PC-9 (cell line): Measurements from ENCODE around the gene ZNF629. TPM values are rescaled to one million over a fixed set of nuclear protein-coding genes. Genes with fewer than 3 reads are reported as not detected.

Experiments
- BruUV-seq: library from RNA; stranded (reverse); fragments of 400-500 nt; replicated peaks from 2 replicates; lab custom pipeline; 2021; lab: Mats Ljungman, UMichigan
- CTCF ChIA-PET: fragments of 300-600 bp; sonication (Branson Sonifier 250); formaldehyde crosslinking; loops from one replicate; lab custom pipeline; 2022; ENCODE audit warnings: antibody characterized with exemption; lab: Charles Lee
- POLR2A ChIA-PET: fragments of 300-600 bp; sonication (Branson Sonifier 250); formaldehyde crosslinking; loops from one replicate; lab custom pipeline; 2022; ENCODE audit warnings: antibody characterized with exemption; ENCODE audit not compliant: unreplicated experiment; lab: Charles Lee
- DNase-seq, 2 experiments: peaks; one replicate each; pipeline versions ENCODE4 v3.0.0 to v3.0.0-alpha.2; 2015 to 2022; ENCODE audit warnings: mixed read lengths in 1 of 2
- H2AFZ ChIP-seq: fragments of 200-600 bp; sonication (generic); 2 replicates; pipeline ENCODE4 v1.8.1; 2017; ENCODE audit warnings: antibody characterized with exemption
- H3F3A ChIP-seq: fragments of 200-600 bp; sonication (generic); 2 replicates; pipeline ENCODE4 v1.8.1; 2017; ENCODE audit warnings: antibody characterized with exemption, mild to moderate bottlenecking, low read depth; ENCODE audit not compliant: insufficient read depth
- H3K27ac ChIP-seq: fragments of 200-600 bp; sonication (generic); 2 replicates; pipeline ENCODE4 v1.6.1; 2016; ENCODE audit warnings: mixed run types
- H3K27me3 ChIP-seq: fragments of 200-600 bp; sonication (generic); 2 replicates; pipeline ENCODE4 v1.6.1; 2016; ENCODE audit warnings: low read depth, mixed run types; ENCODE audit not compliant: insufficient read depth
- H3K36me3 ChIP-seq: fragments of 200-600 bp; sonication (generic); 2 replicates; pipeline ENCODE4 v1.6.1; 2016; ENCODE audit warnings: low read depth, mixed run types
- H3K4me1 ChIP-seq: fragments of 200-600 bp; sonication (generic); replicated peaks from 2 replicates; pipeline ENCODE4 v1.6.1; 2016; ENCODE audit warnings: mixed run types; ENCODE audit not compliant: insufficient read depth
- H3K4me2 ChIP-seq: fragments of 200-600 bp; sonication (generic); 2 replicates; pipeline ENCODE4 v1.6.1; 2017; ENCODE audit warnings: mixed run types
- H3K4me3 ChIP-seq: fragments of 200-600 bp; sonication (generic); 2 replicates; pipeline ENCODE4 v1.6.1; 2016; ENCODE audit warnings: mixed run types
- H3K79me2 ChIP-seq: fragments of 200-600 bp; sonication (generic); 2 replicates; pipeline ENCODE4 v1.6.1; 2017; ENCODE audit warnings: low read depth, mixed run types
- H3K9me2 ChIP-seq: fragments of 200-600 bp; sonication (generic); 2 replicates; pipeline ENCODE4 v1.8.1; 2017; ENCODE audit warnings: mild to moderate bottlenecking; ENCODE audit not compliant: insufficient read depth
- H3K9me3 ChIP-seq: fragments of 200-600 bp; sonication (generic); 2 replicates; pipeline ENCODE4 v1.8.1; 2016; ENCODE audit warnings: low read depth; ENCODE audit not compliant: insufficient read depth
- H4K20me1 ChIP-seq: fragments of 200-600 bp; sonication (generic); 2 replicates; pipeline ENCODE4 v1.8.1; 2017; ENCODE audit not compliant: insufficient read depth
- EZH2 ChIP-seq: fragments of 200-600 bp; sonication (generic); IDR thresholded peaks from 2 replicates; pipeline ENCODE4 v1.8.0; 2017; ENCODE audit warnings: antibody characterized with exemption, low read depth
- intact Hi-C: fragments of 100-400 bp; cut with micrococcal nuclease; formaldehyde crosslinking; loops from one replicate; pipeline ENCODE4 v1.10.0; 2022; ENCODE audit not compliant: unreplicated experiment
- total RNA-seq: library from RNA; stranded (reverse); gene quantifications from 2 replicates; pipeline ENCODE4 v1.2.3, GENCODE V29; 2021
- TF ChIP-seq, protein P1 (sequence below): fragments of 200-600 bp; sonication (generic); conservative IDR thresholded peaks from 2 replicates; pipeline ENCODE4 v1.6.1; 2017; ENCODE audit warnings: mixed run types, antibody characterized with exemption, mild to moderate bottlenecking, moderate library complexity

ZNF629 gene
- total RNA-seq, 1 experiment from 2014 or later, result 25.6 TPM

DNA sequence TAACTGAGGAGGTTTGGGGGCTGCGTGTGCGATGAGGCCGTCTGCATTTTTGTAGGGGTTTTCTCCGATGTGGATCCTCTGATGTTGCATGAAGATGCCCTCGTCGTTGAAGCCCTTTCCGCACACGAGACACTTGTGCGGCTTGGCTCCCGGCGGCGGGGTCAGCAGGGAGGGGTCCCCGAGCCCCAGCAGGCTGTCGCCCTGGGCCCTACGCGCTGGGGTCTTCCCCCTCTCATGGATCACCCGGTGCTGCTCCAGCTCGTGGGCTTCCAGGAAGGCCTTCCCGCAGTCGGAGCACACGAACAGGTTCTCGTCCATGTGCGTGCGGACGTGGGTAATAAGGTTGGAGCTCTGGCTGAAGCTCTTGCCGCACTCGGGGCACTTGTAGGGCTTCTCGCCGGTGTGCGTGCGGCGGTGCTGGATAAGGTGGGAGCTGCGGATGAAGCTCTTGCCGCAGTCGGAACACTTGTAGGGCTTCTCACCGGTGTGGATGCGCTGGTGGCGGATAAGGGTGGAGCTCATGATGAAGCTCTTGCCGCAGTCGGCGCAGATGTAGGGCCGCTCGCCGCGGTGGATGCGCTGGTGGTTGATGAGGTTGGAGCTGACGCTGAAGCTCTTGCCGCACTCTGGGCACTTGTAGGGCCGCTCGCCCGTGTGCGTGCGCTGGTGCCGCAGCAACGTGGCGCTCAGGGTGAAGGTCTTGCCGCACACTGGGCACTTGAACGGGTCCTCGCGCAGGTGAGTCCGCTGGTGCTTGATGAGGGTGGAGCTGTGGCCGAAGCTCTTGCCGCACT, 4.3 kb downstream of the ZNF629 start:
- H3K4me3 ChIP-seq, result no peak overlapping the region
- TF ChIP-seq, protein P1, sequence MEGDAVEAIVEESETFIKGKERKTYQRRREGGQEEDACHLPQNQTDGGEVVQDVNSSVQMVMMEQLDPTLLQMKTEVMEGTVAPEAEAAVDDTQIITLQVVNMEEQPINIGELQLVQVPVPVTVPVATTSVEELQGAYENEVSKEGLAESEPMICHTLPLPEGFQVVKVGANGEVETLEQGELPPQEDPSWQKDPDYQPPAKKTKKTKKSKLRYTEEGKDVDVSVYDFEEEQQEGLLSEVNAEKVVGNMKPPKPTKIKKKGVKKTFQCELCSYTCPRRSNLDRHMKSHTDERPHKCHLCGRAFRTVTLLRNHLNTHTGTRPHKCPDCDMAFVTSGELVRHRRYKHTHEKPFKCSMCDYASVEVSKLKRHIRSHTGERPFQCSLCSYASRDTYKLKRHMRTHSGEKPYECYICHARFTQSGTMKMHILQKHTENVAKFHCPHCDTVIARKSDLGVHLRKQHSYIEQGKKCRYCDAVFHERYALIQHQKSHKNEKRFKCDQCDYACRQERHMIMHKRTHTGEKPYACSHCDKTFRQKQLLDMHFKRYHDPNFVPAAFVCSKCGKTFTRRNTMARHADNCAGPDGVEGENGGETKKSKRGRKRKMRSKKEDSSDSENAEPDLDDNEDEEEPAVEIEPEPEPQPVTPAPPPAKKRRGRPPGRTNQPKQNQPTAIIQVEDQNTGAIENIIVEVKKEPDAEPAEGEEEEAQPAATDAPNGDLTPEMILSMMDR, result no peak
- no peak for TF ChIP-seq EZH2
- no TSS peak for BruUV-seq
- DNase-seq, result no peak
- no peak overlapping the region for H3K4me2 ChIP-seq
- CTCF ChIA-PET, result no interaction called here
- no peaks in the 10 kb centered on the region for H3K9me2 ChIP-seq
- no peaks in the 10 kb centered on the region for H3K36me3 ChIP-seq
- POLR2A ChIA-PET, result interaction anchor here (0.7 kb wide), 1 partner anchor 46 kb away, joined by 3 read pairs; no protein-coding TSS in a partner anchor
- H3K9me3 ChIP-seq, result no peaks in the 10 kb centered on the region
- H3K27ac ChIP-seq, result no peak overlapping the region
- H3K79me2 ChIP-seq, result peaks cover 16% of the 10 kb centered on the region
- intact Hi-C loops, result no loop called here
- no peak overlapping the region for H2AFZ ChIP-seq
- H3K27me3 ChIP-seq, result no peaks in the 10 kb centered on the region
- H4K20me1 ChIP-seq, result no peaks in the 10 kb centered on the region; the same call in 1 of the 2 replicates
- peaks cover 21% of the 10 kb centered on the region; the same call in 1 of the 2 replicates for H3F3A ChIP-seq
- H3K4me1 ChIP-seq, result peaks cover 6% of the 10 kb centered on the region

DNA sequence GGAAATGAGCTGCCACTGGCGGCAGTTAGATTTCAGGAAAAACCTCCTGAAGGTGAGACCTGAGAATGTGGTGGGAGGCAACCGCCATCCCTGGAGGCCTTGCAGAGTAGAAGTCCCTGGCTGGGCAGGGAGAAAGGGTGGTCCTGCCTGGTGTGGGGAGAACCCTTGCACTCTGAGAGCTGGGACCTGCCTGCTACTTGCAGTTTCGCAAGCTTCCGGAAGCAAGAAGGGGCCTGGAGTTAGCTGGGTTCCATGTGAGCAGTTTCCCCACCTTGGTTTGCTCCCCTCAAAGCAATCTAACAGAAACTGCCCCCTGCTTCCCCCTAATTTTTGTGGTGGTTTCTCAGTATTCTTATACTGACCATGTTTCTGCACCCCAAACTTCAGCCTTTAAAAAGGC, 6.5 kb downstream of the ZNF629 start:
- H3K4me3 ChIP-seq, result no peak overlapping the region
- peaks cover 8% of the 10 kb centered on the region; the same call in 1 of the 2 replicates for H3K4me1 ChIP-seq
- peaks cover 28% of the 10 kb centered on the region; the same call in 1 of the 2 replicates for H3F3A ChIP-seq
- intact Hi-C loops, result no loop called here
- no peak overlapping the region for H3K27ac ChIP-seq
- TF ChIP-seq EZH2, result no peak
- TF ChIP-seq, protein P1, result no peak
- H3K27me3 ChIP-seq, result no peaks in the 10 kb centered on the region
- H3K79me2 ChIP-seq, result peaks cover 3% of the 10 kb centered on the region
- DNase-seq, result no peak
- ChIA-PET POLR2A (interaction anchor here (0.6 kb wide), 1 partner anchor 15 kb away, joined by 5 read pairs; no protein-coding TSS in a partner anchor), CTCF (no interaction called here)
- BruUV-seq, result no TSS peak
- H3K4me2 ChIP-seq, result no peak overlapping the region
- no peaks in the 10 kb centered on the region for H3K9me2 ChIP-seq
- no peaks in the 10 kb centered on the region for H4K20me1 ChIP-seq
- no peaks in the 10 kb centered on the region for H3K36me3 ChIP-seq
- no peaks in the 10 kb centered on the region for H3K9me3 ChIP-seq
- H2AFZ ChIP-seq, result no peak overlapping the region

DNA sequence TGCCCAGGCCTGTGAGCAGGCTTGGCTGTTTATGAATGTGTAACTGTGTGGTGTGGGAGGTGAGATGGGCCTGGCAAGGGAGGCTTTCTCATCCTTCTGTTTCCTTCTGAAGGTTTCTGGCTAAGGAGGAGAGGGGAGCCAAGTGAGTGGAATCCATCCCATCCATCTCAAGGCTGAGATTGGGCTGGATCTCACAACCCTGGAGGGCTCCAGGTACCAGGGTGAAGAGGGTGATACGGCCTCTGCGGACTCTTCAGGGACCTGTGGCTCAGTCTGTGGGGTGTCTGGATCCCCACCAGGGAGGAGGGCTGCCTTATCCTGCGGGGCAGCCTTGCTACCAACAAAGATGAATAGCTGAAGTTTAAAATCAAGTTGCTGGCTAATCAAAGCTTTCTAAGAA, 7.0 kb downstream of the ZNF629 start:
- H3K27me3 ChIP-seq, result no peaks in the 10 kb centered on the region
- intact Hi-C loops, result no loop called here
- no peaks in the 10 kb centered on the region for H3K9me3 ChIP-seq
- peaks cover 3% of the 10 kb centered on the region for H3K79me2 ChIP-seq
- CTCF ChIA-PET, result no interaction called here
- no peaks in the 10 kb centered on the region for H3K9me2 ChIP-seq
- POLR2A ChIA-PET, result interaction anchor here (0.6 kb wide), 1 partner anchor 16 kb away, joined by 5 read pairs; no protein-coding TSS in a partner anchor
- TF ChIP-seq, protein P1, result no peak
- no peak for TF ChIP-seq EZH2
- BruUV-seq, result no TSS peak
- no peaks in the 10 kb centered on the region for H4K20me1 ChIP-seq
- no peak overlapping the region for H3K4me2 ChIP-seq
- H3K27ac ChIP-seq, result no peak overlapping the region
- no peak for DNase-seq
- peaks cover 8% of the 10 kb centered on the region; the same call in 1 of the 2 replicates for H3K4me1 ChIP-seq
- no peak overlapping the region for H2AFZ ChIP-seq
- H3K4me3 ChIP-seq, result no peak overlapping the region
- peaks cover 31% of the 10 kb centered on the region; the same call in 1 of the 2 replicates for H3F3A ChIP-seq
- no peaks in the 10 kb centered on the region for H3K36me3 ChIP-seq
